Measurements from ENCODE around the gene IL33. TPM values are rescaled to one million over a fixed set of nuclear protein-coding genes. Genes with fewer than 3 reads are reported as not detected.
A peak's percentile ranks its signal among the peaks of the same experiment; 100 is the strongest.

IL33 gene
- total and polyA plus RNA-seq, 2 of the 8 experiments (the other 6 are each of a cell fraction or from before 2014, with no cell fraction given) = not detected

- Histone ChIP-seq H2AK5ac (ENCODE audit: low read depth, low read length) (no peak overlapping the region), H4K91ac (replicated peaks; ENCODE audit: insufficient read length, low read length) (no peak overlapping the region), H3K18ac (ENCODE audit: extremely low read depth, low read length) (no peak overlapping the region), H3K23me2 (ENCODE audit: low read depth, low read length) (no peaks in the 10 kb centered on the region), H2BK5ac (ENCODE audit: low read depth, low read length) (no peak overlapping the region), H2AFZ (ENCODE audit: low read length) (no peak overlapping the region), H3K27me3 (replicated peaks in 1 of 4; ENCODE audit: control insufficient read depth in 3 of 4, extremely low read depth in 1 of 4, insufficient read depth in 3 of 4, low read length in 3 of 4) (no peaks in the 10 kb centered on the region), H3K79me1 (ENCODE audit: low read depth, low read length) (no peaks in the 10 kb centered on the region), H3K4me1 (replicated peaks in 1 of 4; ENCODE audit: control insufficient read depth in 3 of 4, insufficient read depth in 4 of 4, low read length in 3 of 4) (no peaks in the 10 kb centered on the region), H4K5ac (ENCODE audit: insufficient read length, low read depth, low read length) (no peak overlapping the region), H3K4me3 (ENCODE audit: extremely low read depth in 1 of 4, insufficient read depth in 2 of 4, low read depth in 3 of 4, low read length in 4 of 4) (no peak overlapping the region), H2BK12ac (ENCODE audit: low read depth, low read length) (no peak overlapping the region), H2BK15ac (ENCODE audit: low read length) (no peak overlapping the region), H3K4ac (replicated peaks; ENCODE audit: insufficient read length, low read depth, low read length) (no peak overlapping the region), H2BK20ac (ENCODE audit: low read length) (no peak overlapping the region), H4K8ac (ENCODE audit: extremely low read depth, insufficient read depth, low read length) (no peak overlapping the region), H3K36me3 (ENCODE audit: control insufficient read depth in 2 of 4, insufficient read depth in 4 of 4, low read length in 3 of 4) (no peaks in the 10 kb centered on the region), H3K23ac (ENCODE audit: insufficient read length) (no peak overlapping the region), H4K20me1 (replicated peaks in 1 of 2; ENCODE audit: control insufficient read depth in 1 of 2, insufficient read depth in 2 of 2, low read length in 2 of 2) (no peaks in the 10 kb centered on the region), H2BK120ac (replicated peaks; ENCODE audit: low read depth, low read length) (no peak overlapping the region), H3K9me3 (ENCODE audit: insufficient read depth in 2 of 2, low read depth in 1 of 2, low read length in 1 of 2) (no peaks in the 10 kb centered on the region), H3K14ac (ENCODE audit: insufficient read length) (no peak overlapping the region), H3K27ac (ENCODE audit: low read depth, low read length) (no peak overlapping the region), H3K9ac (replicated peaks in 1 of 4; ENCODE audit: extremely low read depth in 1 of 4, low read depth in 3 of 4, low read length in 3 of 4) (no peak overlapping the region), H3K56ac (replicated peaks; ENCODE audit: insufficient read length, low read depth, low read length) (no peak overlapping the region), H3K4me2 (ENCODE audit: insufficient read depth in 1 of 2, low read depth in 2 of 2, low read length in 2 of 2) (no peak overlapping the region), H3K79me2 (ENCODE audit: control insufficient read depth in 1 of 2, insufficient read depth in 2 of 2, low read length in 2 of 2) (no peaks in the 10 kb centered on the region)
- TF ChIP-seq CEBPB (IDR thresholded peaks at IDR 0.05; ENCODE audit: low read depth, low read length) (peak; percentile 52; the same call in 1 of the 2 replicates), ZNF274 (IDR thresholded peaks at IDR 0.05; ENCODE audit: borderline replicate concordance, extremely low read depth, low read length) (no peak), SUZ12 (IDR thresholded peaks at IDR 0.05; ENCODE audit: low read length) (no peak)
- CTCF ChIA-PET (ENCODE audit: partially characterized antibody) = interaction anchor here (0.6 to 1.7 kb wide), 2 partner anchors 17 to 75 kb away, joined by 3 to 4 read pairs; no protein-coding TSS in a partner anchor
- POLR2A ChIA-PET (ENCODE audit: partially characterized antibody) = no interaction called here
- FAIRE-seq (no peak), DNase-seq (ENCODE audit: low read depth in 1 of 2, low spot score in 2 of 2) (no peak)
These were observed 56.6 kb downstream of the IL33 start for GRCh38 chr9:6272229-6272598.
